ENCODE data around the gene KLHL9.

- TF ChIP-seq EP300 (IDR thresholded peaks at IDR 0.05) (no peak), CTCF (IDR thresholded peaks at IDR 0.05) (no peak)
Observed at GRCh38 chr9:21333226-21333625, 2.0 kb downstream of the KLHL9 start.

Measured in stomach (tissue), 4 donors.